ENCODE data around the gene WDR47. TPM values are rescaled to one million over a fixed set of nuclear protein-coding genes. Genes with fewer than 3 reads are reported as not detected.

Gene WDR47
- total and polyA plus RNA-seq, 10 of the 15 experiments (the other 5 are each of a cell fraction or from before 2014, with no cell fraction given), result 2.4 to 9.7 (median 5.9) TPM

Small RNAs within 50 kb of the gene (small RNA-seq; reads per million reads assigned to genes)
- gene BX679664.1, result not detected
- not detected for gene BX679664.2

Other genes starting within 250 kb of the WDR47 start
Only the 7 nearest of the 9 such genes appear.
- 0.33 TPM in 1 of 2 replicates, not detected in the other for gene AKNAD1, start 185.0 kb downstream of the WDR47 start, total RNA-seq (2014; rRNA removed)
- gene AKNAD1, start 185.0 kb downstream of the WDR47 start, total RNA-seq (2014; rRNA removed; fragmentation: Illumina TruSeq; extraction: Trizol), result not detected in 2 replicates
- not detected in 2 replicates for gene AKNAD1, start 185.0 kb downstream of the WDR47 start, total RNA-seq (2021)
- not detected in 2 replicates for gene AKNAD1, start 185.0 kb downstream of the WDR47 start, polyA plus RNA-seq (2011; rRNA removed)
- gene AKNAD1, start 185.0 kb downstream of the WDR47 start, polyA plus RNA-seq (2014; fragmentation: Illumina TruSeq; extraction: Trizol), result 0.10 and 1.4 TPM in 2 replicates
- under 1 TPM; 0.05 to 0.13 TPM for gene AKNAD1, start 185.0 kb downstream of the WDR47 start, polyA plus RNA-seq (2014; fragmentation: Nextera tagmentation; extraction: Ambion mirVana)
- 0.11 TPM in 1 of 2 replicates, not detected in the other for gene AKNAD1, start 185.0 kb downstream of the WDR47 start, polyA plus RNA-seq (2014; rRNA removed)
- not detected for gene AKNAD1, start 185.0 kb downstream of the WDR47 start, polyA plus RNA-seq (2016; fragmentation: Nextera tagmentation; extraction: Ambion mirVana)
- 19.1 and 19.6 TPM in 2 replicates for gene GPSM2, start 165.1 kb downstream of the WDR47 start, total RNA-seq (2014; rRNA removed)
- 21.2 and 23.0 TPM in 2 replicates for gene GPSM2, start 165.1 kb downstream of the WDR47 start, total RNA-seq (2014; rRNA removed; fragmentation: Illumina TruSeq; extraction: Trizol)
- 14.8 and 19.2 TPM in 2 replicates for gene GPSM2, start 165.1 kb downstream of the WDR47 start, total RNA-seq (2021)
- 16.1 and 25.7 TPM in 2 replicates for gene GPSM2, start 165.1 kb downstream of the WDR47 start, polyA plus RNA-seq (2011; rRNA removed)
- gene GPSM2, start 165.1 kb downstream of the WDR47 start, polyA plus RNA-seq (2014; fragmentation: Illumina TruSeq; extraction: Trizol), result 19.7 and 23.2 TPM in 2 replicates
- 1 to 10 TPM; 3.5 to 4.5 TPM for gene GPSM2, start 165.1 kb downstream of the WDR47 start, polyA plus RNA-seq (2014; fragmentation: Nextera tagmentation; extraction: Ambion mirVana)
- 10.5 and 11.8 TPM in 2 replicates for gene GPSM2, start 165.1 kb downstream of the WDR47 start, polyA plus RNA-seq (2014; rRNA removed)
- 10 to 100 TPM; 20.5 to 21.2 TPM for gene GPSM2, start 165.1 kb downstream of the WDR47 start, polyA plus RNA-seq (2016; fragmentation: Nextera tagmentation; extraction: Ambion mirVana)
- 11.9 and 13.8 TPM in 2 replicates for gene CLCC1, start 78.6 kb downstream of the WDR47 start, total RNA-seq (2014; rRNA removed)
- 16.0 and 16.8 TPM in 2 replicates for gene CLCC1, start 78.6 kb downstream of the WDR47 start, total RNA-seq (2014; rRNA removed; fragmentation: Illumina TruSeq; extraction: Trizol)
- gene CLCC1, start 78.6 kb downstream of the WDR47 start, total RNA-seq (2021), result 19.3 and 19.6 TPM in 2 replicates
- gene CLCC1, start 78.6 kb downstream of the WDR47 start, polyA plus RNA-seq (2011; rRNA removed), result 25.8 and 39.4 TPM in 2 replicates
- gene CLCC1, start 78.6 kb downstream of the WDR47 start, polyA plus RNA-seq (2014; fragmentation: Illumina TruSeq; extraction: Trizol), result 14.6 and 15.5 TPM in 2 replicates
- gene CLCC1, start 78.6 kb downstream of the WDR47 start, polyA plus RNA-seq (2014; fragmentation: Nextera tagmentation; extraction: Ambion mirVana), result 10 to 100 TPM; 12.7 to 13.3 TPM
- 15.5 TPM in 2 replicates for gene CLCC1, start 78.6 kb downstream of the WDR47 start, polyA plus RNA-seq (2014; rRNA removed)
- 10 to 100 TPM; 21.6 to 22.3 TPM for gene CLCC1, start 78.6 kb downstream of the WDR47 start, polyA plus RNA-seq (2016; fragmentation: Nextera tagmentation; extraction: Ambion mirVana)
- 15.5 and 18.2 TPM in 2 replicates for gene TAF13, start 33.9 kb upstream of the WDR47 start, total RNA-seq (2014; rRNA removed)
- gene TAF13, start 33.9 kb upstream of the WDR47 start, total RNA-seq (2014; rRNA removed; fragmentation: Illumina TruSeq; extraction: Trizol), result 29.7 and 30.4 TPM in 2 replicates
- gene TAF13, start 33.9 kb upstream of the WDR47 start, total RNA-seq (2021), result 16.2 and 17.5 TPM in 2 replicates
- 26.3 and 43.2 TPM in 2 replicates for gene TAF13, start 33.9 kb upstream of the WDR47 start, polyA plus RNA-seq (2011; rRNA removed)
- 30.6 and 42.8 TPM in 2 replicates for gene TAF13, start 33.9 kb upstream of the WDR47 start, polyA plus RNA-seq (2014; fragmentation: Illumina TruSeq; extraction: Trizol)
- 10 to 100 TPM in 1 of 2 experiments, 1 to 10 TPM in 1; 8.1 to 14.9 TPM for gene TAF13, start 33.9 kb upstream of the WDR47 start, polyA plus RNA-seq (2014; fragmentation: Nextera tagmentation; extraction: Ambion mirVana)
- 13.8 and 18.6 TPM in 2 replicates for gene TAF13, start 33.9 kb upstream of the WDR47 start, polyA plus RNA-seq (2014; rRNA removed)
- gene TAF13, start 33.9 kb upstream of the WDR47 start, polyA plus RNA-seq (2016; fragmentation: Nextera tagmentation; extraction: Ambion mirVana), result 10 to 100 TPM; 17.3 to 19.8 TPM
- 20.6 and 23.7 TPM in 2 replicates for gene TMEM167B, start 48.7 kb upstream of the WDR47 start, total RNA-seq (2014; rRNA removed)
- 21.8 and 22.5 TPM in 2 replicates for gene TMEM167B, start 48.7 kb upstream of the WDR47 start, total RNA-seq (2014; rRNA removed; fragmentation: Illumina TruSeq; extraction: Trizol)
- gene TMEM167B, start 48.7 kb upstream of the WDR47 start, total RNA-seq (2021), result 26.1 and 27.1 TPM in 2 replicates
- gene TMEM167B, start 48.7 kb upstream of the WDR47 start, polyA plus RNA-seq (2011; rRNA removed), result 20.9 and 21.6 TPM in 2 replicates
- 24.5 and 26.9 TPM in 2 replicates for gene TMEM167B, start 48.7 kb upstream of the WDR47 start, polyA plus RNA-seq (2014; fragmentation: Illumina TruSeq; extraction: Trizol)
- 10 to 100 TPM; 15.6 to 24.8 TPM for gene TMEM167B, start 48.7 kb upstream of the WDR47 start, polyA plus RNA-seq (2014; fragmentation: Nextera tagmentation; extraction: Ambion mirVana)
- gene TMEM167B, start 48.7 kb upstream of the WDR47 start, polyA plus RNA-seq (2014; rRNA removed), result 17.0 and 17.6 TPM in 2 replicates
- gene TMEM167B, start 48.7 kb upstream of the WDR47 start, polyA plus RNA-seq (2016; fragmentation: Nextera tagmentation; extraction: Ambion mirVana), result 10 to 100 TPM; 17.2 to 17.7 TPM
- gene ELAPOR1, start 72.0 kb upstream of the WDR47 start, total RNA-seq (2014; rRNA removed), result 0.05 TPM in 1 of 2 replicates, not detected in the other
- 0.05 and 0.18 TPM in 2 replicates for gene ELAPOR1, start 72.0 kb upstream of the WDR47 start, total RNA-seq (2014; rRNA removed; fragmentation: Illumina TruSeq; extraction: Trizol)
- gene ELAPOR1, start 72.0 kb upstream of the WDR47 start, total RNA-seq (2021), result 0.21 TPM in 1 of 2 replicates, not detected in the other
- 1.2 and 2.1 TPM in 2 replicates for gene ELAPOR1, start 72.0 kb upstream of the WDR47 start, polyA plus RNA-seq (2011; rRNA removed)
- 0.07 and 0.10 TPM in 2 replicates for gene ELAPOR1, start 72.0 kb upstream of the WDR47 start, polyA plus RNA-seq (2014; fragmentation: Illumina TruSeq; extraction: Trizol)
- under 1 TPM; 0.04 to 0.24 TPM for gene ELAPOR1, start 72.0 kb upstream of the WDR47 start, polyA plus RNA-seq (2014; fragmentation: Nextera tagmentation; extraction: Ambion mirVana)
- gene ELAPOR1, start 72.0 kb upstream of the WDR47 start, polyA plus RNA-seq (2014; rRNA removed), result 0.05 and 0.06 TPM in 2 replicates
- under 1 TPM in 1 of 2 experiments, not detected in 1; 0.47 TPM for gene ELAPOR1, start 72.0 kb upstream of the WDR47 start, polyA plus RNA-seq (2016; fragmentation: Nextera tagmentation; extraction: Ambion mirVana)
- 120 and 123 TPM in 2 replicates for gene SARS1, start 171.8 kb upstream of the WDR47 start, total RNA-seq (2014; rRNA removed)
- 133 and 137 TPM in 2 replicates for gene SARS1, start 171.8 kb upstream of the WDR47 start, total RNA-seq (2014; rRNA removed; fragmentation: Illumina TruSeq; extraction: Trizol)
- gene SARS1, start 171.8 kb upstream of the WDR47 start, total RNA-seq (2021), result 110 and 115 TPM in 2 replicates
- 87.1 and 116 TPM in 2 replicates for gene SARS1, start 171.8 kb upstream of the WDR47 start, polyA plus RNA-seq (2011; rRNA removed)
- gene SARS1, start 171.8 kb upstream of the WDR47 start, polyA plus RNA-seq (2014; fragmentation: Illumina TruSeq; extraction: Trizol), result 139 and 152 TPM in 2 replicates
- gene SARS1, start 171.8 kb upstream of the WDR47 start, polyA plus RNA-seq (2014; fragmentation: Nextera tagmentation; extraction: Ambion mirVana), result 100 to 1,000 TPM; 148 to 202 TPM
- gene SARS1, start 171.8 kb upstream of the WDR47 start, polyA plus RNA-seq (2014; rRNA removed), result 103 and 110 TPM in 2 replicates
- 100 to 1,000 TPM; 163 to 168 TPM for gene SARS1, start 171.8 kb upstream of the WDR47 start, polyA plus RNA-seq (2016; fragmentation: Nextera tagmentation; extraction: Ambion mirVana)